Kidney (tissue), 14 donors: ENCODE measurements around the gene PEX26. TPM values are rescaled to one million over a fixed set of nuclear protein-coding genes. Genes with fewer than 3 reads are reported as not detected.

Experiments used
- DNase-seq, 5 donors: peaks; one replicate each; pipeline ENCODE4 v3.0.0-alpha.2; 2013 to 2020
- FAIRE-seq: peaks from 2 replicates; lab custom pipeline; 2012; peaks lifted over from hg19 to GRCh38; lab: Jason Lieb, UNC
- H3K27ac ChIP-seq, 2 donors: one replicate each; pipeline ENCODE4 v1.7.0; 2013; ENCODE audit warnings: low read depth in 2 of 2, low read length in 2 of 2, inconsistent platforms in 1 of 2
- H3K27me3 ChIP-seq: one replicate; pipeline ENCODE4 v1.7.1; 2013; ENCODE audit warnings: low read length, inconsistent platforms; ENCODE audit not compliant: control insufficient read depth, insufficient read depth
- H3K36me3 ChIP-seq, 3 donors: one replicate each; pipeline versions ENCODE4 v1.7.0 to v1.7.1; 2013; ENCODE audit warnings: low read length in 3 of 3, control low read depth in 1 of 3, inconsistent platforms in 1 of 3; ENCODE audit not compliant: insufficient read depth in 3 of 3, control insufficient read depth in 2 of 3
- H3K4me1 ChIP-seq, 3 donors: one replicate each; pipeline versions ENCODE4 v1.7.0 to v1.7.1; 2013; ENCODE audit warnings: low read length in 3 of 3, inconsistent platforms in 1 of 3, low read depth in 1 of 3; ENCODE audit not compliant: control insufficient read depth in 2 of 3, insufficient read depth in 2 of 3
- H3K4me3 ChIP-seq, 3 donors: one replicate each; pipeline versions ENCODE4 v1.7.0 to v1.8.1; 2013; ENCODE audit warnings: low read length in 3 of 3, control low read depth in 1 of 3, inconsistent platforms in 1 of 3
- H3K9ac ChIP-seq, 3 donors: one replicate each; pipeline versions ENCODE4 v1.7.0 to v1.7.1; 2013; ENCODE audit warnings: low read length in 3 of 3, control low read depth in 1 of 3, inconsistent platforms in 1 of 3
- H3K9me3 ChIP-seq, 3 donors: one replicate each; pipeline versions ENCODE4 v1.7.0 to v1.7.1; 2013; ENCODE audit warnings: low read length in 3 of 3, control low read depth in 1 of 3, inconsistent platforms in 1 of 3; ENCODE audit not compliant: control insufficient read depth in 2 of 3, insufficient read depth in 1 of 3
- CTCF ChIP-seq: IDR thresholded peaks from 3 replicates; pipeline ENCODE4 v1.5.1; 2012; ENCODE audit warnings: mild to moderate bottlenecking, moderate library complexity, borderline replicate concordance; ENCODE audit not compliant: insufficient read depth; ENCODE audit errors: extremely low read depth
- intact Hi-C: fragments of 100-400 bp; cut with DNase I; formaldehyde crosslinking; loops from one replicate; pipeline ENCODE4 v1.11.1; 2022
- polyA plus RNA-seq: library from polyadenylated mRNA; stranded (reverse); fragments of 350-450 nt; fragmentation: Illumina TruSeq; extraction: RNeasy Lipid Tissue Mini Kit (QIAGEN cat#74804); gene quantifications from one replicate; pipeline ENCODE4 v1.2.3, GENCODE V29; 2014; ENCODE audit warnings: low read depth, low replicate concordance; ENCODE audit not compliant: insufficient read depth
- total RNA-seq: library from RNA; stranded (reverse); fragmentation: NEBNext Ultra II Directional; extraction: Animal tissue kit (Norgen Biotek cat#: 25700); gene quantifications from one replicate; pipeline ENCODE4 v1.2.1, GENCODE V29; 2021
- donor health status: control.
- donor health status: control.
- donor health status: control.
- donor health status: control.
- donor health status: control.
- donor health status: DM: yes; HTN: yes; CAD: no.
- donor health status: Normal renal cell carcinoma (clear cell type).

Gene PEX26
- total and polyA plus RNA-seq, 2 donors from 2014 or later, result 18.1 to 45.2 TPM

GRCh38 chr22:18119409-18120110, 41.8 kb downstream of the PEX26 start:
- Histone ChIP-seq H3K9me3 (no peaks in the 10 kb centered on the region), H3K36me3 (no peaks in the 10 kb centered on the region), H3K27me3 (no peaks in the 10 kb centered on the region), H3K4me3 (no peak overlapping the region), H3K9ac (no peak overlapping the region), H3K4me1 (no peaks in the 10 kb centered on the region), H3K27ac (no peak overlapping the region)
- no peak for DNase-seq
- FAIRE-seq, result no peak
- no peak for TF ChIP-seq CTCF
- intact Hi-C loops, result no loop called here

- Histone ChIP-seq H3K36me3 (no peaks in the 10 kb centered on the region), H3K4me1 (no peaks in the 10 kb centered on the region), H3K27me3 (no peaks in the 10 kb centered on the region), H3K4me3 (no peak overlapping the region), H3K9me3 (no peaks in the 10 kb centered on the region), H3K9ac (no peak overlapping the region), H3K27ac (no peak overlapping the region)
- FAIRE-seq (no peak), DNase-seq (no peak)
- no peak for TF ChIP-seq CTCF
- intact Hi-C loops, result no loop called here
Measured at GRCh38 chr22:18120857-18121256, 43.1 kb downstream of the PEX26 start.

GRCh38 chr22:18121506-18121905, 43.7 kb downstream of the PEX26 start:
- no peak overlapping the region for H3K9ac ChIP-seq
- no peaks in the 10 kb centered on the region for H3K4me1 ChIP-seq
- DNase-seq (no peak), FAIRE-seq (no peak)
- intact Hi-C loops, result no loop called here
- no peak for TF ChIP-seq CTCF
- H3K27ac ChIP-seq, result no peak overlapping the region
- H3K27me3 ChIP-seq, result no peaks in the 10 kb centered on the region
- no peak overlapping the region for H3K4me3 ChIP-seq
- H3K36me3 ChIP-seq, result peaks cover 0 to 1% (median 0%) of the 10 kb centered on the region in 3 donors
- H3K9me3 ChIP-seq, result no peaks in the 10 kb centered on the region
